SU-DHL-6 (cell line): Measurements from ENCODE around the gene PMP22.

ENCODE experiments used
- CTCF ChIP-seq: fragments of 200-600 bp; sonication (generic); IDR thresholded peaks from one replicate; pipeline ENCODE4 v1.5.1; 2017; ENCODE audit warnings: antibody characterized with exemption, mild to moderate bottlenecking, low read length, moderate library complexity; ENCODE audit not compliant: insufficient read depth, poor library complexity, severe bottlenecking
- EZH2phosphoT487 ChIP-seq: fragments of 200-600 bp; sonication (generic), shearing (Covaris generic); conservative IDR thresholded peaks from 2 replicates; pipeline ENCODE4 v1.6.1; 2018; ENCODE audit warnings: mild to moderate bottlenecking, antibody characterized with exemption, low read length, moderate library complexity, mixed read lengths

GRCh38 chr17:15266325-15267125 is 1.4 kb upstream of the PMP22 start:
- TF ChIP-seq CTCF, result no peak
- TF ChIP-seq EZH2phosphoT487, result no peak
